GM21381 (cell line): ENCODE measurements around the gene GLDC.
"Not testable (repeated sequence)": the region's sequence is repeated elsewhere in the genome, so short reads cannot be mapped to it uniquely, and the experiment has no call there.

Experiments
- ATAC-seq: cut with Tn5 transposase; IDR thresholded peaks from one replicate; pipeline ENCODE4 v1.9.1; 2021; ENCODE audit warnings: mild to moderate bottlenecking, moderate library complexity; ENCODE audit not compliant: unreplicated experiment

Gene GLDC

GRCh38 chr9:6625363-6625762 lies 20.2 kb downstream of the GLDC start:
- ATAC-seq = no peak

- ATAC-seq = not testable (repeated sequence)
Measured at GRCh38 chr9:6622784-6623183, 22.7 kb downstream of the GLDC start.

- ATAC-seq = no peak
Measured at GRCh38 chr9:6620796-6621195, 24.7 kb downstream of the GLDC start.

GRCh38 chr9:6620353-6620752 lies 25.2 kb downstream of the GLDC start:
- no peak for ATAC-seq

- ATAC-seq = no peak
Measured at GRCh38 chr9:6619909-6620308, 25.6 kb downstream of the GLDC start.

GRCh38 chr9:6616951-6617602 lies 28.5 kb downstream of the GLDC start:
- no peak for ATAC-seq

- ATAC-seq = no peak
Measured at GRCh38 chr9:6614489-6614888, 31.0 kb downstream of the GLDC start.

GRCh38 chr9:6611865-6612264 lies 33.7 kb downstream of the GLDC start:
- no peak for ATAC-seq

GRCh38 chr9:6610073-6610472 lies 35.5 kb downstream of the GLDC start:
- no peak for ATAC-seq

- ATAC-seq = no peak
Measured at GRCh38 chr9:6609497-6610016, 36.0 kb downstream of the GLDC start.

GRCh38 chr9:6605202-6605601 lies 40.3 kb downstream of the GLDC start:
- peak; percentile 80 for ATAC-seq

GRCh38 chr9:6600426-6600825 lies 45.1 kb downstream of the GLDC start:
- ATAC-seq = no peak

GRCh38 chr9:6600006-6600405 lies 45.5 kb downstream of the GLDC start:
- no peak for ATAC-seq

- peak; percentile 89 for ATAC-seq
Measured at GRCh38 chr9:6598249-6598725, 47.2 kb downstream of the GLDC start.

GRCh38 chr9:6592791-6593190 lies 52.7 kb downstream of the GLDC start:
- ATAC-seq = no peak

GRCh38 chr9:6592231-6592630 lies 53.3 kb downstream of the GLDC start:
- ATAC-seq = no peak

GRCh38 chr9:6590772-6591384 lies 54.7 kb downstream of the GLDC start:
- no peak for ATAC-seq

- ATAC-seq = no peak
Measured at GRCh38 chr9:6590334-6590733, 55.2 kb downstream of the GLDC start.

GRCh38 chr9:6584881-6585597 lies 60.5 kb downstream of the GLDC start:
- ATAC-seq = no peak

GRCh38 chr9:6581253-6581652 lies 64.3 kb downstream of the GLDC start:
- ATAC-seq = no peak

GRCh38 chr9:6579613-6580012 lies 65.9 kb downstream of the GLDC start:
- no peak for ATAC-seq

GRCh38 chr9:6576987-6577386 lies 68.5 kb downstream of the GLDC start:
- no peak for ATAC-seq
